ENCODE results near the gene PTRHD1.

PTRHD1 gene

GRCh38 chr2:24792874-24793760 is at the start of gene PTRHD1, which contains the start of gene CENPO:
Gene PTRHD1, minus strand, starts transcription at chr2:24793391. Its CDS starts 14 bp downstream, at chr2:24793377.
Gene CENPO, plus strand, starts transcription at chr2:24793425. Its CDS starts 495 bp downstream, at chr2:24793920.
- TF ChIP-seq CTCF (IDR thresholded peaks at IDR 0.05; ENCODE audit: insufficient read depth, low read depth, low read length, missing control alignments) = peak; percentile 74
- peak; percentile 98 for DNase-seq (ENCODE audit: low read depth)
- peak within 1 kb of the TSS; percentile 78 for H3K4me3 ChIP-seq (ENCODE audit: low read length)

DNA sequence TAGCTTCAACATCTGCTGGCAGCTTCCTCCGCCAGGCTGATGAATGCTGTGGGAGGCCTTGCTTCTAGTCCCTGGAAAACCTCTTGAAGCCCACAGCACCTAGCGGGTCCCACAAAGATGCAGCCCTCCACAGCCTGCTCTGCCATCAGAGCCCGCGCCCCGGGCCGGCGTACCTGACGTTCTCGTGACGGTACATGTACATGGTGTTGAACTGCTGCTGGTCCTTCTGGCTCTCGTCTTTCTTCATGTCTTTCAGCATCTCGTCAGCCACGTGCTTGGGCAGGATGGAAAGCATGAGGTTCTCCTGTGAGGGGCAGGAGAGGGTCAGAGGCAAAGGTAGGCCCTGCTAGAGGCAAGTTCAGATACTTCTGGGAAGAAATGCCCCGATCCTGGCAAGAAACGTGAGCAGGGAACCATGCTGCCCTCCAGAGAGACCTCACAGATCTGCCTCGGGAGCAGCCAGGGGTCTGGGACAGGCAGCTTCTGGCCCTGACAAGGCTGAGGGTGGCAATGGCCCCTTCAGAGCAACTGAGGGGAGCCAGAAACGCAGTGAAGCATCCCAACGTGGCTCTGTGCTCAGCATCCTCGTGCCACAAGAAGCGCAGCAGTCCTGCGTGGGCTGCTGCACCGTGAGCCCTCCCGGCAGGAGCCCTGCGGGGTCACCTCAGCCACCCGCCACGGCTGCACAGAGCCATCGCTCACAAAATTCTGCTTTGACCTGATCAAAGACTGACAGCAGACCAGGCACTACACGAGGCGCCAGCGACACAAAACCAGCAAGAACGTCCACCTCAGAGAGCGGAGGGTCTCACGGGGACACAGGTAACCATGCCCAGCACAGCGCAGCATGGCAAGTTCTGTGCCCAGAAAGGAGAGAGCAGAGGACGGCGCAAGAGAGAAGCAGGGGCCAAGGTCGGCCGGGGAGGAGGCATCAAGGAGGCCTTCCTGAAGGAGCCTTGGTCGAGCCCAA is 49.2 kb upstream of the PTRHD1 start:
- TF ChIP-seq CTCF (IDR thresholded peaks at IDR 0.05; ENCODE audit: insufficient read depth, low read depth, low read length, missing control alignments) = no peak
- no peak overlapping the region for H3K4me3 ChIP-seq (ENCODE audit: low read length)
- no peak for DNase-seq (ENCODE audit: low read depth)

DNA sequence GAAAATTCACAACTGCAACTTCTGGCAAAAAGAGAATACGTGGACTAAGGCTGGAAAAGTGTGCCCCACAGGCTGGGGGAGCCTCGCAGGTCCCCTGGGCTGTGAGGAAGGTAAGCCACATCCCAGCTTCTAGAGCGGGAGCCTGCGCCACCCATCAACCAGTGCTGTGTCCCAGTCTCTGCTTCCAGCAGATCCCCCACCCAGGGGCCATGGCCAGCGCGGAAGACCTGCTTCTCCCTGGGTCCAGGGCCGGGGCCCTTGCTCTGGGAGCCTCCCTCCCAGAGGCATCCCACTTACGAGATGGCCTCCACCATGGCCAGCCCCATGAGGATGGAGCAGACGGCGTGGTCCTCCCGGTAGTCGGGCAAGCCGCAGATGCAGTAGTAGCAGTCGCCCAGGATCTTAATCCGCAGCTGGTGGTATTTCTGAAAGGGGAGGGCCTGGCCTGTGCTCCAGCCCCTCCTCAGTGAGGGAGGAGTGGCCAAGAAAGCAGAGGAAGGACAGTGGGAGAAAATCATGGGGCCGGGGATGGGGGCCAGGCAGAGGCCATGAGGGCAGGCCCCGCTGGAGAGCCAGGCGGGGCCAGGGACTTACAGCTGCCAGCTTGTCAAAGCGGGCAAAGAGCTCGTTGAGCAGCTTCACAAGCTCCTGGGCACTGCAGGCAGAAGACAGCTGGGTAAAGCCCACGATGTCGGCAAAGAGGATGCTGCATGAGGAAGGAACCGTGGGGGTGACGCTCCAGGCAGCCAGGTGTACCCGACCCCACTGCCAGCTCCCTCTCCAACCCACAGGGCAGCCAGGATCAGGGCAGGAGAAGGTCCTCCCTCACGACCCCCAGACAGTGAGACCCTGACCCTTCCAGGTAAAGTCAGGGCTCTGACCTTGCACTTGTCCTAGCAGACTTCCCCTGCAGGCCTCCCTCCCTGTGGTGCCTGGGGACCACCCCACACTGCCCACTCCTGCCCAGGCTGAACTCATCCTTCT is 48.1 kb upstream of the PTRHD1 start:
- no peak overlapping the region for H3K4me3 ChIP-seq (ENCODE audit: low read length)
- TF ChIP-seq CTCF (IDR thresholded peaks at IDR 0.05; ENCODE audit: insufficient read depth, low read depth, low read length, missing control alignments) = no peak
- DNase-seq (ENCODE audit: low read depth) = no peak

DNA sequence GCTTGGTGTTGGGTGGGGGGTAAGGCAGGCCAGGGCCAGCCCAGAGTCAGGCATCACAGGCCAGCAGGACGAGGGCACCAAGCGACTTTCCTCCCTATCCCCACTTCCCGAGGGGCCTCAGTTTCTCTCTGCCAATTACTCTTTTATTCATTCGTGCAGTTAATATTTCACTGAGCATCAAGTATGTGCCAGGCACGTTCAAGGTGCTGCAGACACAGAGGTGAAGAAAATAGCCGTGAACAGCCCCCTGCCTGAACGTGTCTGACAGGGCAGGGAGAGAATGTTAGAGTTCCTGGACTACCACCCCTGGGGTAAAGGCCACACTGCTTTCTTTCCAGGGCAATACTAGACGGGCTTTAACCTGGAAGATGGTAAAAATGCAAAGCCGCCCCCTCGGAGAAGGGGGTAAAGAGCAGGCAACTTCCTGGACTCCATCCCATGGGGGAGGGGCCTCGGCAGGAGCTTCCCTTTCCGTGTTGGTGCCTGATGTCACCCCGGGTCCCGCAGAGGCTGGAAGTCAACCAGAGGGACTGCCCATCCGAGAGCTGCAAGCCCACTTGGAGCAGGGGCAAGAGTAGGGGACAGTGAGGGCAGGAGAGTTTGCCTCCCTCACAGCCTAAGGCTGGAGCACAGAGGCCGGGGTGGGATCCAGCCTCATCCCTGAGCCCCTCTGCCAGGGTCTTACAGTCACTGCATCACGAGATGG is 47.1 kb upstream of the PTRHD1 start:
- TF ChIP-seq CTCF (IDR thresholded peaks at IDR 0.05; ENCODE audit: insufficient read depth, low read depth, low read length, missing control alignments) = no peak
- H3K4me3 ChIP-seq (ENCODE audit: low read length) = no peak overlapping the region
- no peak for DNase-seq (ENCODE audit: low read depth)

DNA sequence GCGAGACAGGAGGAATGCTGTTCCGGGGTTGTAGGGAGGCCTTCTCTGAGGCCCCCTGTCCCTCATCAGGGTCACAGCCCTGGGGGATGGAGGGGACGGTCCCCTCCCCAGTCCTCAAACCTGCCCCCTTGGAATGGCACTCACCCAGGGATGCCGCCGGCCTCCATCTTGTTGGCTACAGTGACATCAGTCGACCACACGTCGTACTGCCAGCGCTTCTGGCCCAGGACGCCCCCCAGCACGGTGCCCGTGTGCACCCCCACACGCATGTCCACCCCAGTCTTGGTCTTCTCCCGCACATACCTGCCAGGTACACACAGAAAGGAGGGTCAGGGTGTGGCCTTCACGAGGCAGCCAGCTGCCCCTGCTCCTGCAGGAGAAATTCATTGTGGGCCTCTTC is 46.5 kb upstream of the PTRHD1 start:
- no peak overlapping the region for H3K4me3 ChIP-seq (ENCODE audit: low read length)
- DNase-seq (ENCODE audit: low read depth) = no peak
- TF ChIP-seq CTCF (IDR thresholded peaks at IDR 0.05; ENCODE audit: insufficient read depth, low read depth, low read length, missing control alignments) = no peak
